ENCODE measurements around the gene TIMP1.

DNA sequence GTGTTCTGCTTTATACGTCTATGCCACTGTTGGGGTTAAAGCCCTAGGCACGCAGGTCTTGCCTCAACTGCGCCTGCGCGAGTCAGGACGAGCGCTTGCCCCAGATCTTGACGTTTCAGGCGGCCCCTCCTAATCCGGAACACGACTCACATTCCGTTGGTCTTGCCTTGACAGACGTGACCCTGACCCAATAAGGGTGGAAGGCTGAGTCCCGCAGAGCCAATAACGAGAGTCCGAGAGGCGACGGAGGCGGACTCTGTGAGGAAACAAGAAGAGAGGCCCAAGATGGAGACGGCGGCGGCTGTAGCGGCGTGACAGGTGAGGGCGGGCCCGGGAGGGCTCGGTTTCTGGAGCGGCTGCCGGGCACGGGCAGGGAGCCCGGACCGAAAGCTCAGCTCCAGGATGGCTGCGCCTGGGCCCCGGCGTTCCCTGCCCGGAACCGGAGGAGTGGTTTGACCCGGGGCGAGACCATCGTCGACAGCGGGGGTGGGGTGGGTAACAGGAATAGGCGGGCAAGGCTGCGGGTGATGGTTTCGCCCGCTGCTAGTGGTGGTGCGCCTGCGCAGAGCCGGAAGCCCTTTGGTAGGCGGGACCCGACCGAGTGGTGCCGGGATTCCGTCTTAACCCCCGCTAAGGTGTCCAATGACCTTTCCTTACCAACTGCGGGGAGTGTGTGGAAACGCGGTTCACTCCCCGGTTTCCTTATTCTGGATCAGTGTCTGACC, 21.1 kb upstream of the TIMP1 start, which contains the start of gene ARAF:
- TF ChIP-seq CTCF (IDR thresholded peaks at IDR 0.05; ENCODE audit: poor library complexity): no peak
- TF ChIP-seq EZH2 (IDR thresholded peaks at IDR 0.05; ENCODE audit: borderline replicate concordance): no peak

Measured in hepatocyte (in vitro differentiated cells).